HG03575 (cell line): ENCODE results near the gene MTHFR.

ENCODE experiments used
- ATAC-seq: cut with Tn5 transposase; IDR thresholded peaks from one replicate; pipeline ENCODE4 v1.9.1; 2021; ENCODE audit not compliant: unreplicated experiment, insufficient number of reproducible peaks, low FRiP score; ENCODE audit errors: extremely low read depth

Gene MTHFR

GRCh38 chr1:11744287-11744686 lies 61.5 kb downstream of the MTHFR start:
- ATAC-seq, result no peak

- no peak for ATAC-seq
These were observed 63.7 kb downstream of the MTHFR start for GRCh38 chr1:11741919-11742558.

- ATAC-seq, result no peak
These were observed 64.3 kb downstream of the MTHFR start for GRCh38 chr1:11741482-11741881.

GRCh38 chr1:11740258-11741192 lies 65.2 kb downstream of the MTHFR start:
- no peak for ATAC-seq

GRCh38 chr1:11738783-11739182 lies 67.0 kb downstream of the MTHFR start:
- ATAC-seq, result no peak

- no peak for ATAC-seq
These were observed 67.7 kb downstream of the MTHFR start for GRCh38 chr1:11738096-11738495.

- ATAC-seq, result no peak
These were observed 68.8 kb downstream of the MTHFR start for GRCh38 chr1:11736746-11737639.

- no peak for ATAC-seq
These were observed 69.7 kb downstream of the MTHFR start, which contains the start of gene AGTRAP for GRCh38 chr1:11735854-11736745. Gene AGTRAP, plus strand, starts transcription at chr1:11736136. Its CDS starts 73 bp downstream, at chr1:11736209.
